ENCODE data around the gene CYB5D1. TPM values are rescaled to one million over a fixed set of nuclear protein-coding genes. Genes with fewer than 3 reads are reported as not detected.

CYB5D1 gene
- total and polyA plus RNA-seq, 2 of the 8 experiments (the other 6 are each of a cell fraction or from before 2014, with no cell fraction given): 11.0 to 18.0 TPM

- no peak overlapping the region for H2BK15ac ChIP-seq (ENCODE audit: low read length)
- no peak overlapping the region for H2BK120ac ChIP-seq (replicated peaks; ENCODE audit: low read depth, low read length)
- POLR2A ChIA-PET (ENCODE audit: partially characterized antibody): interaction anchor here (0.7 to 4.0 kb wide), 4 partner anchors 10 to 17 kb away, joined by 3 to 24 read pairs (median 3); no protein-coding TSS in a partner anchor
- no peak overlapping the region for H3K14ac ChIP-seq (ENCODE audit: insufficient read length)
- no peak overlapping the region for H2AFZ ChIP-seq (ENCODE audit: low read length)
- CTCF ChIA-PET (ENCODE audit: partially characterized antibody): interaction anchor here (0.5 to 4.9 kb wide), 12 partner anchors 9 to 290 kb away, joined by 3 to 44 read pairs (median 4); partner anchors contain the start of gene KDM6B
- no peak overlapping the region for H3K56ac ChIP-seq (replicated peaks; ENCODE audit: insufficient read length, low read depth, low read length)
- no peak overlapping the region for H4K8ac ChIP-seq (ENCODE audit: extremely low read depth, insufficient read depth, low read length)
- H3K27me3 ChIP-seq (replicated peaks in 1 of 4; ENCODE audit: control insufficient read depth in 3 of 4, extremely low read depth in 1 of 4, insufficient read depth in 3 of 4, low read length in 3 of 4): peaks cover 18 to 41% (median 37%) of the 10 kb centered on the region in 4 experiments
- peaks cover 0 to 4% (median 0%) of the 10 kb centered on the region in 4 experiments; a peak in 3 of 8 replicates for H3K36me3 ChIP-seq (ENCODE audit: control insufficient read depth in 2 of 4, insufficient read depth in 4 of 4, low read length in 3 of 4)
- no peak overlapping the region for H3K23ac ChIP-seq (ENCODE audit: insufficient read length)
- H3K27ac ChIP-seq (ENCODE audit: low read depth, low read length): no peak overlapping the region
- TF ChIP-seq MAX (IDR thresholded peaks at IDR 0.05): no peak
- TF ChIP-seq KDM1A (IDR thresholded peaks at IDR 0.05; ENCODE audit: borderline replicate concordance, low read length): no peak
- no peak overlapping the region for H2BK20ac ChIP-seq (ENCODE audit: low read length)
- H3K9ac ChIP-seq (replicated peaks in 1 of 4; ENCODE audit: extremely low read depth in 1 of 4, low read depth in 3 of 4, low read length in 3 of 4): no peak overlapping the region
- H3K4ac ChIP-seq (replicated peaks; ENCODE audit: insufficient read length, low read depth, low read length): no peak overlapping the region
- no peak for FAIRE-seq
- H4K20me1 ChIP-seq (replicated peaks in 1 of 2; ENCODE audit: control insufficient read depth in 1 of 2, insufficient read depth in 2 of 2, low read length in 2 of 2): peaks cover 7 to 24% of the 10 kb centered on the region in 2 experiments
- peaks cover 8% of the 10 kb centered on the region; the same call in 1 of the 2 replicates for H3K23me2 ChIP-seq (ENCODE audit: low read depth, low read length)
- no peak overlapping the region for H2AK5ac ChIP-seq (ENCODE audit: low read depth, low read length)
- H4K91ac ChIP-seq (replicated peaks; ENCODE audit: insufficient read length, low read length): no peak overlapping the region
- WGBS, 2 experiments (ENCODE audit: extremely low coverage in 1 of 2, insufficient coverage in 1 of 2, insufficient read length in 1 of 2, insufficient replicate concordance in 2 of 2, low coverage in 1 of 2, low lambda C conversion rate in 2 of 2, missing lambda C conversion rate in 1 of 2): 82% methylated on average over 12 of the region's 12 CpGs; no CpG with 5 or more reads in 1 of the 2 experiments
- no peak overlapping the region for H2BK12ac ChIP-seq (ENCODE audit: low read depth, low read length)
- H3K4me3 ChIP-seq (ENCODE audit: extremely low read depth in 1 of 4, insufficient read depth in 2 of 4, low read depth in 3 of 4, low read length in 4 of 4): no peak overlapping the region
- no peak overlapping the region for H3K18ac ChIP-seq (ENCODE audit: extremely low read depth, low read length)
- no peak overlapping the region for H2BK5ac ChIP-seq (ENCODE audit: low read depth, low read length)
- no peak for DNase-seq (ENCODE audit: low read depth in 1 of 2, low spot score in 2 of 2)
- H3K4me2 ChIP-seq (ENCODE audit: insufficient read depth in 1 of 2, low read depth in 2 of 2, low read length in 2 of 2): no peak overlapping the region; a peak in 1 of 4 replicates
- H3K4me1 ChIP-seq (replicated peaks in 1 of 4; ENCODE audit: control insufficient read depth in 3 of 4, insufficient read depth in 4 of 4, low read length in 3 of 4): peaks cover 0 to 25% (median 16%) of the 10 kb centered on the region in 4 experiments; a peak in 6 of 7 replicates
- H3K79me2 ChIP-seq (ENCODE audit: control insufficient read depth in 1 of 2, insufficient read depth in 2 of 2, low read length in 2 of 2): no peaks in the 10 kb centered on the region
- no peaks in the 10 kb centered on the region for H3K9me3 ChIP-seq (ENCODE audit: insufficient read depth in 2 of 2, low read depth in 1 of 2, low read length in 1 of 2)
- H3K79me1 ChIP-seq (ENCODE audit: low read depth, low read length): no peaks in the 10 kb centered on the region
- no peak overlapping the region for H4K5ac ChIP-seq (ENCODE audit: insufficient read length, low read depth, low read length)
Measured at GRCh38 chr17:7849751-7850504, 7.9 kb upstream of the CYB5D1 start.

Data from H1 (cell line).